HCT116 (cell line): ENCODE data around the gene RAPGEF1. TPM values are rescaled to one million over a fixed set of nuclear protein-coding genes. Genes with fewer than 3 reads are reported as not detected.

Source experiments
- ATAC-seq: fragments of 200-7000 bp; cut with Tn5 transposase; 2 replicates; pipeline ENCODE4 v1.9.1; 2020; ENCODE audit warnings: mild to moderate bottlenecking, moderate library complexity
- BruUV-seq: library from RNA; stranded (reverse); fragments of 400-500 nt; replicated peaks from 2 replicates; lab custom pipeline; 2021; lab: Mats Ljungman, UMichigan
- CTCF ChIA-PET: fragments of 300-600 bp; sonication (Branson Sonifier 250); formaldehyde crosslinking; loops from one replicate; lab custom pipeline; 2021; ENCODE audit warnings: antibody characterized with exemption; lab: Charles Lee
- POLR2A ChIA-PET: fragments of 300-600, 350-600 bp; sonication (Branson Sonifier 250); formaldehyde crosslinking; loops from one replicate; lab custom pipeline; 2021; ENCODE audit warnings: antibody characterized with exemption; lab: Charles Lee
- RAD21 ChIA-PET, 2 experiments: fragments of 300-600 bp; sonication (Branson Sonifier 250); formaldehyde crosslinking; loops; one replicate each; lab custom pipeline; 2023; ENCODE audit warnings: low total read pairs in 2 of 2; ENCODE audit not compliant: uncharacterized antibody in 2 of 2, unreplicated experiment in 2 of 2, low non-redundant PET in 1 of 2; lab: Charles Lee
- DNase-seq: peaks from one replicate; pipeline ENCODE4 v3.0.0-alpha.2; 2010; ENCODE audit warnings: low read depth, low spot score
- H2AFZ ChIP-seq: fragments of 200-600 bp; shearing (Covaris generic), sonication (generic); 2 replicates; pipeline ENCODE4 v1.6.1; 2017; ENCODE audit warnings: low read depth, mixed run types, mixed read lengths, antibody characterized with exemption, low read length; ENCODE audit not compliant: poor library complexity, severe bottlenecking
- H3K27ac ChIP-seq: 2 replicates; pipeline ENCODE4 v1.5.1; 2012; ENCODE audit warnings: low read depth, low read length
- H3K27me3 ChIP-seq: fragments of 200-600 bp; sonication (generic); 2 replicates; pipeline ENCODE4 v1.6.1; 2016; ENCODE audit warnings: mixed run types, low read length, mixed read lengths; ENCODE audit not compliant: insufficient read depth
- H3K36me3 ChIP-seq, 2 experiments: fragments of 200-500 bp in 1 of 2; fragments of 200-600 bp in 1 of 2; sonication (Bioruptor generic) in 1 of 2; sonication (generic) in 1 of 2; 2 replicates each; pipeline versions ENCODE4 v1.5.1 to v1.6.1; 2014 to 2016; ENCODE audit warnings: low read length in 2 of 2, inconsistent platforms in 1 of 2, mixed read lengths in 1 of 2, mixed run types in 1 of 2; ENCODE audit not compliant: insufficient read depth in 2 of 2, control insufficient read depth in 1 of 2
- H3K4me1 ChIP-seq, 2 experiments: fragments of 200-600 bp in 1 of 2; sonication (generic) in 1 of 2; 2 replicates each; pipeline versions ENCODE4 v1.5.1 to v1.6.1; 2012 to 2017; ENCODE audit warnings: low read length in 2 of 2, inconsistent platforms in 1 of 2, mild to moderate bottlenecking in 1 of 2, mixed read lengths in 1 of 2, mixed run types in 1 of 2, moderate library complexity in 1 of 2; ENCODE audit not compliant: insufficient read depth in 2 of 2, control insufficient read depth in 1 of 2
- H3K4me2 ChIP-seq: fragments of 200-600 bp; sonication (generic); 2 replicates; pipeline ENCODE4 v1.6.1; 2017; ENCODE audit warnings: mixed run types, low read length, mixed read lengths
- H3K4me3 ChIP-seq, 2 experiments: fragments of 200-600 bp in 1 of 2; sonication (generic) in 1 of 2; replicated peaks in 1 of 2; 2 replicates each; pipeline ENCODE4 v1.5.1; 2011 to 2016; ENCODE audit warnings: low read length in 2 of 2, control low read depth in 1 of 2, low read depth in 1 of 2, mild to moderate bottlenecking in 1 of 2, mixed read lengths in 1 of 2, mixed run types in 1 of 2
- H3K79me2 ChIP-seq: fragments of 200-600 bp; sonication (generic); 2 replicates; pipeline ENCODE4 v1.6.1; 2017; ENCODE audit warnings: mild to moderate bottlenecking, mixed run types, low read length, moderate library complexity, mixed read lengths; ENCODE audit not compliant: insufficient read depth
- H3K9ac ChIP-seq: fragments of 200-600 bp; sonication (generic); 2 replicates; pipeline ENCODE4 v1.6.1; 2016; ENCODE audit warnings: low read length, mixed read lengths
- H3K9me2 ChIP-seq: fragments of 200-600 bp; sonication (generic), shearing (Covaris generic); 2 replicates; pipeline ENCODE4 v1.6.1; 2017; ENCODE audit warnings: mixed run types, mild to moderate bottlenecking, moderate library complexity; ENCODE audit not compliant: insufficient read depth
- H3K9me3 ChIP-seq, 2 experiments: fragments of 200-500 bp in 1 of 2; fragments of 200-600 bp in 1 of 2; sonication (Bioruptor generic) in 1 of 2; sonication (generic) in 1 of 2; 2 replicates each; pipeline ENCODE4 v1.6.1; 2014 to 2017; ENCODE audit warnings: low read length in 2 of 2, mixed read lengths in 2 of 2, inconsistent platforms in 1 of 2, low read depth in 1 of 2, mild to moderate bottlenecking in 1 of 2, mixed run types in 1 of 2, moderate library complexity in 1 of 2; ENCODE audit not compliant: control insufficient read depth in 1 of 2, insufficient read depth in 1 of 2
- H4K20me1 ChIP-seq: fragments of 200-600 bp; sonication (generic), shearing (Covaris generic); 2 replicates; pipeline ENCODE4 v1.6.1; 2017; ENCODE audit warnings: mixed run types, mild to moderate bottlenecking, moderate library complexity; ENCODE audit not compliant: insufficient read depth
- ATF3 ChIP-seq: IDR thresholded peaks from 2 replicates; pipeline ENCODE4 v1.6.1; 2012
- CEBPB ChIP-seq: IDR thresholded peaks from 2 replicates; pipeline ENCODE4 v1.6.1; 2012; ENCODE audit warnings: low read depth
- EZH2phosphoT487 ChIP-seq: fragments of 200-600 bp; IDR thresholded peaks from 2 replicates; pipeline ENCODE4 v1.6.1; 2018; ENCODE audit warnings: antibody characterized with exemption, borderline replicate concordance
- FOSL1 ChIP-seq: IDR thresholded peaks from 2 replicates; pipeline ENCODE4 v1.6.1; 2012; ENCODE audit warnings: low read depth
- POLR2A ChIP-seq: IDR thresholded peaks from 2 replicates; pipeline ENCODE4 v1.7.0; 2011; ENCODE audit warnings: borderline replicate concordance; ENCODE audit not compliant: insufficient read depth, insufficient read length; ENCODE audit errors: extremely low read depth
- REST ChIP-seq: IDR thresholded peaks from 2 replicates; pipeline ENCODE4 v1.6.1; 2012; ENCODE audit warnings: low read depth
- YY1 ChIP-seq: IDR thresholded peaks from 2 replicates; pipeline ENCODE4 v1.6.1; 2011; ENCODE audit warnings: low read length, low read depth, moderate library complexity, mild to moderate bottlenecking; ENCODE audit not compliant: insufficient replicate concordance; ENCODE audit errors: extremely low read depth
- ZNF274 ChIP-seq: fragments of 200-500 bp; sonication (Bioruptor generic); IDR thresholded peaks from 2 replicates; pipeline ENCODE4 v1.6.1; 2014; ENCODE audit warnings: mild to moderate bottlenecking, low read depth, low read length, inconsistent platforms
- intact Hi-C: fragments of 100-400 bp; cut with micrococcal nuclease; formaldehyde crosslinking; loops from 2 replicates; pipeline ENCODE4 v1.10.0; 2022
- total RNA-seq: library from RNA; stranded (reverse); gene quantifications from one replicate; pipeline ENCODE4 v1.2.1, GENCODE V29; 2021; ENCODE audit not compliant: unreplicated experiment

The RAPGEF1 gene
- total RNA-seq, 1 experiment from 2014 or later = 43.0 TPM

- Histone ChIP-seq H3K4me1 (peaks cover 4 to 10% of the 10 kb centered on the region in 2 experiments; a peak in 3 of 4 replicates), H3K27ac (no peak overlapping the region), H3K4me3 (no peak overlapping the region), H3K4me2 (no peak overlapping the region), H3K9me2 (no peaks in the 10 kb centered on the region), H4K20me1 (no peaks in the 10 kb centered on the region), H3K9me3 (0 out of 4 replicates have a peak, but pooled peaks cover 0 to 3% of the 10 kb centered on the region in 2 experiments), H3K9ac (no peak overlapping the region), H3K36me3 (no peaks in the 10 kb centered on the region), H3K27me3 (no peaks in the 10 kb centered on the region), H3K79me2 (peaks cover 12% of the 10 kb centered on the region), H2AFZ (no peak overlapping the region)
- CTCF ChIA-PET = interaction anchor here (0.9 kb wide), 2 partner anchors 12 to 152 kb away, joined by 3 to 4 read pairs; no protein-coding TSS in a partner anchor
- RAD21 ChIA-PET = no interaction called here
- intact Hi-C loops = no loop called here
- no peak for DNase-seq
- POLR2A ChIA-PET = no interaction called here
- TF ChIP-seq ATF3 = no peak
- TF ChIP-seq ZNF274 = no peak
- TF ChIP-seq YY1 = no peak
- TF ChIP-seq REST = no peak
- TF ChIP-seq CEBPB = no peak
- no peak for TF ChIP-seq EZH2phosphoT487
- no peak for TF ChIP-seq FOSL1
- no peak for TF ChIP-seq POLR2A
- no peak for ATAC-seq
- no TSS peak for BruUV-seq
Measured at GRCh38 chr9:131743096-131743495, 3.2 kb upstream of the RAPGEF1 start.
